Measurements from ENCODE around the gene NYNRIN. TPM values are rescaled to one million over a fixed set of nuclear protein-coding genes. Genes with fewer than 3 reads are reported as not detected.

NYNRIN gene
- total RNA-seq, 1 experiment from 2014 or later = 25.1 TPM

GRCh38 chr14:24430682-24431568 lies 32.1 kb downstream of the NYNRIN start:
- no peak for DNase-seq (ENCODE audit: low spot score)

GRCh38 chr14:24431569-24432258 lies 32.9 kb downstream of the NYNRIN start:
- peak; percentile 90 for DNase-seq (ENCODE audit: low spot score)

GRCh38 chr14:24432259-24433131 lies 33.7 kb downstream of the NYNRIN start:
- DNase-seq (ENCODE audit: low spot score) = no peak

GRCh38 chr14:24434036-24434435 lies 35.2 kb downstream of the NYNRIN start:
- no peak for DNase-seq (ENCODE audit: low spot score)

GRCh38 chr14:24434676-24435075 lies 35.9 kb downstream of the NYNRIN start:
- DNase-seq (ENCODE audit: low spot score) = no peak

GRCh38 chr14:24435192-24435810 lies 36.5 kb downstream of the NYNRIN start:
- no peak for DNase-seq (ENCODE audit: low spot score)

- no peak for DNase-seq (ENCODE audit: low spot score)
Observed at GRCh38 chr14:24435998-24436354, 37.2 kb downstream of the NYNRIN start.

GRCh38 chr14:24436355-24437019 lies 37.7 kb downstream of the NYNRIN start:
- DNase-seq (ENCODE audit: low spot score) = peak; percentile 76

- DNase-seq (ENCODE audit: low spot score) = no peak
Observed at GRCh38 chr14:24437020-24437735, 38.4 kb downstream of the NYNRIN start.

GRCh38 chr14:24437736-24438067 lies 38.9 kb downstream of the NYNRIN start:
- DNase-seq (ENCODE audit: low spot score) = no peak

- DNase-seq (ENCODE audit: low spot score) = no peak
Observed at GRCh38 chr14:24438223-24439097, 39.7 kb downstream of the NYNRIN start.

- no peak for DNase-seq (ENCODE audit: low spot score)
Observed at GRCh38 chr14:24439257-24439656, 40.5 kb downstream of the NYNRIN start.

GRCh38 chr14:24439830-24440605 lies 41.2 kb downstream of the NYNRIN start:
- no peak for DNase-seq (ENCODE audit: low spot score)

GRCh38 chr14:24440606-24441399 lies 42.0 kb downstream of the NYNRIN start:
- no peak for DNase-seq (ENCODE audit: low spot score)

- DNase-seq (ENCODE audit: low spot score) = no peak
Observed at GRCh38 chr14:24441485-24441884, 42.7 kb downstream of the NYNRIN start.

GRCh38 chr14:24441904-24442239 lies 43.1 kb downstream of the NYNRIN start:
- DNase-seq (ENCODE audit: low spot score) = no peak

- peak; percentile 91 for DNase-seq (ENCODE audit: low spot score)
Observed at GRCh38 chr14:24442240-24443052, 43.6 kb downstream of the NYNRIN start, which contains the start of gene SDR39U1. SDR39U1 (minus strand) TSS chr14:24442776; CDS start chr14:24442769, 7 bp downstream.

Measured in HT-29 (cell line).